GM12878 (cell line): ENCODE results near the gene FAM229A. TPM values are rescaled to one million over a fixed set of nuclear protein-coding genes. Genes with fewer than 3 reads are reported as not detected.
A peak's percentile ranks its signal among the peaks of the same experiment; 100 is the strongest.
"Not testable (repeated sequence)": the region's sequence is repeated elsewhere in the genome, so short reads cannot be mapped to it uniquely, and the experiment has no call there.

Source experiments
- ATAC-seq: fragments of 200-7000 bp; cut with Tn5 transposase; 3 replicates; pipeline ENCODE4 v1.9.1; 2020; ENCODE audit warnings: mild to moderate bottlenecking, moderate library complexity
- BruUV-seq: library from RNA; stranded (reverse); fragments of 400-500 nt; replicated peaks from 2 replicates; lab custom pipeline; 2021; lab: Mats Ljungman, UMichigan
- CTCF ChIA-PET: fragments of 300-600 bp; sonication (Branson Sonifier 250); formaldehyde crosslinking; extraction: SDS; loops from one replicate; lab custom pipeline; 2021; ENCODE audit warnings: inconsistent platforms; lab: Yijun Ruan, JAX
- POLR2A ChIA-PET: fragments of 350-600 bp; formaldehyde crosslinking; extraction: SDS; loops from one replicate; lab custom pipeline; 2021; ENCODE audit warnings: inconsistent platforms; lab: Charles Lee
- RAD21 ChIA-PET: fragments of 300-600 bp; sonication (Branson Sonifier 250); formaldehyde crosslinking; loops from one replicate; lab custom pipeline; 2023; ENCODE audit warnings: antibody characterized with exemption; ENCODE audit not compliant: unreplicated experiment; lab: Charles Lee
- SMC1A ChIA-PET: fragments of 300-600 bp; sonication (Branson Sonifier 250); formaldehyde crosslinking; loops from one replicate; lab custom pipeline; 2023; ENCODE audit not compliant: unreplicated experiment, uncharacterized antibody; lab: Charles Lee
- DNase-seq: peaks from one replicate; pipeline ENCODE4 v3.0.0-alpha.2; 2011; ENCODE audit warnings: low read depth, low spot score
- FAIRE-seq: peaks from 3 replicates; lab custom pipeline; 2011; peaks lifted over from hg19 to GRCh38; lab: Jason Lieb, UNC
- H2AFZ ChIP-seq: 2 replicates; pipeline ENCODE4 v1.6.0; 2011; ENCODE audit warnings: low read depth, low read length, control low read depth; ENCODE audit not compliant: control insufficient read depth
- H3K27ac ChIP-seq: 2 replicates; pipeline ENCODE4 v1.5.1; 2011; ENCODE audit warnings: control low read depth; ENCODE audit not compliant: control insufficient read depth, insufficient read depth
- H3K27me3 ChIP-seq, 2 experiments: replicated peaks in 1 of 2; 2 replicates each; pipeline versions ENCODE4 v1.6.0 to v1.6.1; 2011; ENCODE audit warnings: low read length in 1 of 2; ENCODE audit not compliant: control insufficient read depth in 2 of 2, insufficient read depth in 2 of 2
- H3K36me3 ChIP-seq, 2 experiments: 2 replicates each; pipeline ENCODE4 v1.5.1; 2011; ENCODE audit warnings: low read length in 1 of 2; ENCODE audit not compliant: control insufficient read depth in 2 of 2, insufficient read depth in 2 of 2
- H3K4me1 ChIP-seq: 2 replicates; pipeline ENCODE4 v1.6.1; 2011; ENCODE audit warnings: mild to moderate bottlenecking, low read length, moderate library complexity, mixed read lengths; ENCODE audit not compliant: control insufficient read depth, insufficient read depth
- H3K4me2 ChIP-seq: 2 replicates; pipeline ENCODE4 v1.6.0; 2011; ENCODE audit warnings: control low read depth; ENCODE audit not compliant: control insufficient read depth, insufficient read depth
- H3K4me3 ChIP-seq: fragments of 200-600 bp; sonication (generic); 2 replicates; pipeline ENCODE4 v1.5.1; 2016
- H3K79me2 ChIP-seq: 2 replicates; pipeline ENCODE4 v1.6.0; 2011; ENCODE audit warnings: low read length; ENCODE audit not compliant: control insufficient read depth, insufficient read depth
- H3K9ac ChIP-seq: 2 replicates; pipeline ENCODE4 v1.8.0; 2011; ENCODE audit warnings: low read length, control low read depth, mixed read lengths; ENCODE audit not compliant: control insufficient read depth, insufficient read depth
- H3K9me3 ChIP-seq: replicated peaks from 3 replicates; pipeline ENCODE4 v1.5.1; 2011; ENCODE audit warnings: mild to moderate bottlenecking, low read length; ENCODE audit not compliant: control insufficient read depth, insufficient read depth
- H4K20me1 ChIP-seq: 2 replicates; pipeline ENCODE4 v1.6.0; 2011; ENCODE audit not compliant: control insufficient read depth, insufficient read depth
- BRCA1 ChIP-seq: IDR thresholded peaks from 2 replicates; pipeline ENCODE4 v1.6.1; 2011; ENCODE audit warnings: low read depth, low read length, improper control_type of control experiment
- CEBPZ ChIP-seq: fragments of 150-350 bp; IDR thresholded peaks from 2 replicates; pipeline ENCODE4 v1.6.1; 2016; ENCODE audit warnings: low read depth, low read length
- DPF2 ChIP-seq: fragments of 450-650 bp; IDR thresholded peaks from 2 replicates; pipeline ENCODE4 v1.6.1; 2017; ENCODE audit warnings: mild to moderate bottlenecking
- EED ChIP-seq: sonication (generic); IDR thresholded peaks from 2 replicates; pipeline ENCODE4 v1.6.1; 2016; ENCODE audit warnings: antibody characterized with exemption, low read depth
- IKZF1 ChIP-seq: fragments of 450-650 bp; conservative IDR thresholded peaks from 2 replicates; pipeline ENCODE4 v1.6.1; 2017; ENCODE audit warnings: antibody characterized with exemption, mild to moderate bottlenecking
- LARP7 ChIP-seq: fragments of 450-650 bp; IDR thresholded peaks from 2 replicates; pipeline ENCODE4 v1.6.1; 2017; ENCODE audit warnings: mild to moderate bottlenecking
- PML ChIP-seq: IDR thresholded peaks from 2 replicates; pipeline ENCODE4 v1.6.1; 2012; ENCODE audit warnings: low read length, inconsistent platforms
- RUNX3 ChIP-seq: IDR thresholded peaks from 2 replicates; pipeline ENCODE4 v1.6.1; 2012; ENCODE audit warnings: low read length, inconsistent platforms
- SP1 ChIP-seq: IDR thresholded peaks from one replicate; pipeline ENCODE4 v1.6.1; 2011; ENCODE audit warnings: low read depth, low read length
- WGBS: methylation state at CpG from one replicate; pipeline ENCODE4 v1.1.6; 2016; ENCODE audit warnings: low lambda C conversion rate; ENCODE audit not compliant: insufficient replicate concordance, insufficient coverage; ENCODE audit errors: missing lambda C conversion rate; 5-methylcytosine and 5-hydroxymethylcytosine counted together
- in situ Hi-C: fragments of 300-500 bp; cut with MboI; formaldehyde crosslinking; loops from 9 replicates; pipeline ENCODE4 v1.14.3; 2018; ENCODE audit warnings: mixed read lengths
- intact Hi-C: fragments of 100-400 bp; cut with micrococcal nuclease; formaldehyde crosslinking; loops from one replicate; pipeline ENCODE4 v1.14.2; 2022; ENCODE audit not compliant: unreplicated experiment
- polyA plus RNA-seq, 11 experiments: library from polyadenylated mRNA; depleted of rRNA in 4 of 11; unstranded in 6 of 11; stranded (reverse) in 5 of 11; fragments of >200 nt; fragmentation: Nextera tagmentation in 4 of 11; fragmentation: Illumina TruSeq in 1 of 11; extraction: Ambion mirVana in 4 of 11; extraction: Trizol in 1 of 11; gene quantifications; 1 replicate in 1 of 11; 2 replicates in 10 of 11; pipeline versions ENCODE4 v1.2.1 to v1.2.3, GENCODE V29; 2011 to 2016; ENCODE audit warnings: inconsistent platforms in 2 of 11, missing spikeins in 2 of 11, low read depth in 1 of 11
- total RNA-seq, 4 experiments: library from RNA; depleted of rRNA in 3 of 4; stranded (reverse); fragments of >200 nt in 3 of 4; fragmentation: Illumina TruSeq in 1 of 4; extraction: Trizol in 1 of 4; gene quantifications; 2 replicates each; pipeline versions ENCODE4 v1.2.1 to v1.2.3, GENCODE V29; 2013 to 2021
- TF ChIP-seq, protein P1 (sequence below): fragments of 450-650 bp; conservative IDR thresholded peaks from 2 replicates; pipeline ENCODE4 v1.6.1; 2017; ENCODE audit warnings: mild to moderate bottlenecking, moderate library complexity

FAM229A gene
- total and polyA plus RNA-seq, 10 of the 15 experiments (the other 5 are each of a cell fraction or from before 2014, with no cell fraction given): 0.02 to 5.3 (median 1.4) TPM; not detected in 1

- H3K36me3 ChIP-seq, H3K4me3 ChIP-seq, H3K4me2 ChIP-seq, in situ Hi-C loops, ATAC-seq, DNase-seq, FAIRE-seq, H3K9ac ChIP-seq, BruUV-seq, H4K20me1 ChIP-seq, H3K9me3 ChIP-seq, H3K27ac ChIP-seq, H3K4me1 ChIP-seq, H3K27me3 ChIP-seq, intact Hi-C loops, H2AFZ ChIP-seq: not testable (repeated sequence)
- SMC1A ChIA-PET: interaction anchor here (1.0 to 1.9 kb wide), 2 partner anchors 15 to 17 kb away, joined by 3 to 4 read pairs; no protein-coding TSS in a partner anchor
- WGBS: 51% methylated on average over 5 of the region's 5 CpGs
- H3K79me2 ChIP-seq: peaks cover 12% of the 10 kb centered on the region
- POLR2A ChIA-PET: interaction anchor here (0.6 to 0.7 kb wide), 3 partner anchors 45 to 367 kb away, joined by 4 read pairs; no protein-coding TSS in a partner anchor
- RAD21 ChIA-PET: interaction anchor here (2.3 kb wide), 1 partner anchor 60 kb away, joined by 8 read pairs; the partner anchor contains the start of gene MARCKSL1
- CTCF ChIA-PET: interaction anchor here (0.7 kb wide), 1 partner anchor 14 kb away, joined by 3 read pairs; no protein-coding TSS in a partner anchor
These were observed 34.2 kb upstream of the FAM229A start for GRCh38 chr1:32396524-32396923.

DNA sequence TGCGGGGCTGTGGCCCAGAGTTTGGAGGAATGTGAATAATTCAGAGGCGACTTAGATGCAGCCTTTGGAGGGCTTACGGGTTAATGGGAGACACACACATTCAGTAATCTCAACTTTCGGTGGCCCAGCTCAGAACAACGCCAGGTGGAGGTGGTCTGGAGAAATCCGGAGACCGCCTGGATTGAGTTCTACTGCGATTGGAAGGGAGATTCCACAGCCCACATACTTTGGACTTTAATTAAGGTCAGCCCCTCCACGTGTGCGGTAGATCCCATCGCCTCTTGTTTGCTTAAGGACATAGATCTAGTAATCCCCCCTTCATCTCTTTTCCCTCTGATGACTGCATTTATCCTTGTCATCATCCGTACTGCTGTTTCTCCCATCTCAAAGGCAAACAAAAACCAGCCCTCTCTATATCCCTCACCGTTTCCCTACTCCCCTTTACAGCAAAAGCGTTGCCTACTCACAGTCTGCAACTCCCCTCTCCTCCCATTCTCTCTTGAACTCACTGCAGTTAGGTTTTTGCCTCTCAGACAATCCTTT is 32.7 kb upstream of the FAM229A start:
- peak; percentile 4; the same call in 2 of the 3 replicates for ATAC-seq
- intact Hi-C loops: loop anchor here (2.0 kb wide), 1 partner anchor 60 kb away; no protein-coding TSS in a partner anchor
- H4K20me1 ChIP-seq: no peaks in the 10 kb centered on the region
- TF ChIP-seq CEBPZ (no peak), PML (peak; percentile 64; the same call in 1 of the 2 replicates), BRCA1 (no peak), EED (peak; percentile 41; the same call in 1 of the 2 replicates), RUNX3 (0 out of 2 replicates have a peak, but pooled peaks have one; percentile 4), SP1 (no peak), IKZF1 (peak; percentile 13; the same call in 1 of the 2 replicates), LARP7 (0 out of 2 replicates have a peak, but pooled peaks have one; percentile 34), DPF2 (no peak)
- TF ChIP-seq, protein P1, sequence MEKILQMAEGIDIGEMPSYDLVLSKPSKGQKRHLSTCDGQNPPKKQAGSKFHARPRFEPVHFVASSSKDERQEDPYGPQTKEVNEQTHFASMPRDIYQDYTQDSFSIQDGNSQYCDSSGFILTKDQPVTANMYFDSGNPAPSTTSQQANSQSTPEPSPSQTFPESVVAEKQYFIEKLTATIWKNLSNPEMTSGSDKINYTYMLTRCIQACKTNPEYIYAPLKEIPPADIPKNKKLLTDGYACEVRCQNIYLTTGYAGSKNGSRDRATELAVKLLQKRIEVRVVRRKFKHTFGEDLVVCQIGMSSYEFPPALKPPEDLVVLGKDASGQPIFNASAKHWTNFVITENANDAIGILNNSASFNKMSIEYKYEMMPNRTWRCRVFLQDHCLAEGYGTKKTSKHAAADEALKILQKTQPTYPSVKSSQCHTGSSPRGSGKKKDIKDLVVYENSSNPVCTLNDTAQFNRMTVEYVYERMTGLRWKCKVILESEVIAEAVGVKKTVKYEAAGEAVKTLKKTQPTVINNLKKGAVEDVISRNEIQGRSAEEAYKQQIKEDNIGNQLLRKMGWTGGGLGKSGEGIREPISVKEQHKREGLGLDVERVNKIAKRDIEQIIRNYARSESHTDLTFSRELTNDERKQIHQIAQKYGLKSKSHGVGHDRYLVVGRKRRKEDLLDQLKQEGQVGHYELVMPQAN: 0 out of 2 replicates have a peak, but pooled peaks have one; percentile 55

More for the DNA sequence above, 32.7 kb upstream of the FAM229A start:
- Histone ChIP-seq H3K9me3 (no peaks in the 10 kb centered on the region; the same call in 2 of the 3 replicates), H3K79me2 (peaks cover 12% of the 10 kb centered on the region), H3K9ac (peak overlapping the region; percentile 82), H3K4me2 (peak overlapping the region; percentile 95), H3K4me1 (no peaks in the 10 kb centered on the region; the same call in 1 of the 2 replicates), H3K27me3 (no peaks in the 10 kb centered on the region), H3K36me3 (0 out of 4 replicates have a peak, but pooled peaks cover 0 to 6% of the 10 kb centered on the region in 2 experiments), H2AFZ (peak overlapping the region; percentile 99), H3K4me3 (peak overlapping the region; percentile 74), H3K27ac (peak overlapping the region; percentile 76)
- DNase-seq: no peak
- SMC1A ChIA-PET: interaction anchor here (0.7 to 2.0 kb wide), 14 partner anchors 10 to 217 kb away, joined by 3 to 15 read pairs (median 4); partner anchors contain the start of genes HDAC1 and MARCKSL1
- POLR2A ChIA-PET: interaction anchor here (0.8 to 2.1 kb wide), 19 partner anchors 16 to 256 kb away, joined by 3 to 22 read pairs (median 4); partner anchors contain the start of genes HDAC1, MARCKSL1 and RBBP4
- FAIRE-seq: no peak
- CTCF ChIA-PET: interaction anchor here (0.7 to 2.7 kb wide), 17 partner anchors 9 to 318 kb away, joined by 3 to 17 read pairs (median 4); partner anchors contain the start of gene MARCKSL1
- RAD21 ChIA-PET: interaction anchor here (0.7 to 2.4 kb wide), 23 partner anchors 15 to 287 kb away, joined by 3 to 14 read pairs (median 4); partner anchors contain the start of genes CCDC28B, KPNA6, MARCKSL1 and TXLNA
- 2% methylated on average over 14 of the region's 14 CpGs for WGBS
- in situ Hi-C loops: no loop called here
- BruUV-seq: TSS peak; percentile 98
